HCT116 (cell line): ENCODE results near the gene TTC33.

Source experiments
- CEBPB ChIP-seq: IDR thresholded peaks from 2 replicates; pipeline ENCODE4 v1.6.1; 2012; ENCODE audit warnings: low read depth
- EZH2 ChIP-seq: fragments of 200-600 bp; sonication (generic); IDR thresholded peaks from 2 replicates; pipeline ENCODE4 v1.6.1; 2017; ENCODE audit warnings: antibody characterized with exemption, mixed run types
- JUND ChIP-seq: IDR thresholded peaks from 2 replicates; pipeline ENCODE4 v1.6.1; 2012
- POLR2A ChIP-seq: IDR thresholded peaks from 2 replicates; pipeline ENCODE4 v1.7.0; 2011; ENCODE audit warnings: borderline replicate concordance; ENCODE audit not compliant: insufficient read depth, insufficient read length; ENCODE audit errors: extremely low read depth
- POLR2AphosphoS5 ChIP-seq: IDR thresholded peaks from 2 replicates; pipeline ENCODE4 v1.6.1; 2011; ENCODE audit warnings: mild to moderate bottlenecking, low read depth, low read length, moderate library complexity
- RAD21 ChIP-seq: IDR thresholded peaks from 2 replicates; pipeline ENCODE4 v1.6.1; 2012; ENCODE audit warnings: low read depth, mild to moderate bottlenecking
- SIN3A ChIP-seq: IDR thresholded peaks from 2 replicates; pipeline ENCODE4 v1.6.1; 2012; ENCODE audit warnings: low read depth
- TF ChIP-seq, protein P1 (sequence below), 3 experiments: fragments of 200-600 bp in 1 of 3; sonication (generic) in 1 of 3; IDR thresholded peaks in 2 of 3; conservative IDR thresholded peaks in 1 of 3; 2 replicates each; pipeline ENCODE4 v1.5.1; 2012 to 2017; ENCODE audit warnings: low read depth in 2 of 3, low read length in 2 of 3, antibody characterized with exemption in 1 of 3, borderline replicate concordance in 1 of 3, control low read depth in 1 of 3, mild to moderate bottlenecking in 1 of 3, mixed read lengths in 1 of 3, mixed run types in 1 of 3, moderate library complexity in 1 of 3; ENCODE audit not compliant: insufficient read depth in 1 of 3
- TF ChIP-seq, protein P2 (sequence below): IDR thresholded peaks from 2 replicates; pipeline ENCODE4 v1.6.1; 2012
- TF ChIP-seq, protein P3 (sequence below): IDR thresholded peaks from 2 replicates; pipeline ENCODE4 v1.6.1; 2012; ENCODE audit warnings: low read depth
- TF ChIP-seq, protein P4 (sequence below): IDR thresholded peaks from 2 replicates; pipeline ENCODE4 v1.6.1; 2012

DNA sequence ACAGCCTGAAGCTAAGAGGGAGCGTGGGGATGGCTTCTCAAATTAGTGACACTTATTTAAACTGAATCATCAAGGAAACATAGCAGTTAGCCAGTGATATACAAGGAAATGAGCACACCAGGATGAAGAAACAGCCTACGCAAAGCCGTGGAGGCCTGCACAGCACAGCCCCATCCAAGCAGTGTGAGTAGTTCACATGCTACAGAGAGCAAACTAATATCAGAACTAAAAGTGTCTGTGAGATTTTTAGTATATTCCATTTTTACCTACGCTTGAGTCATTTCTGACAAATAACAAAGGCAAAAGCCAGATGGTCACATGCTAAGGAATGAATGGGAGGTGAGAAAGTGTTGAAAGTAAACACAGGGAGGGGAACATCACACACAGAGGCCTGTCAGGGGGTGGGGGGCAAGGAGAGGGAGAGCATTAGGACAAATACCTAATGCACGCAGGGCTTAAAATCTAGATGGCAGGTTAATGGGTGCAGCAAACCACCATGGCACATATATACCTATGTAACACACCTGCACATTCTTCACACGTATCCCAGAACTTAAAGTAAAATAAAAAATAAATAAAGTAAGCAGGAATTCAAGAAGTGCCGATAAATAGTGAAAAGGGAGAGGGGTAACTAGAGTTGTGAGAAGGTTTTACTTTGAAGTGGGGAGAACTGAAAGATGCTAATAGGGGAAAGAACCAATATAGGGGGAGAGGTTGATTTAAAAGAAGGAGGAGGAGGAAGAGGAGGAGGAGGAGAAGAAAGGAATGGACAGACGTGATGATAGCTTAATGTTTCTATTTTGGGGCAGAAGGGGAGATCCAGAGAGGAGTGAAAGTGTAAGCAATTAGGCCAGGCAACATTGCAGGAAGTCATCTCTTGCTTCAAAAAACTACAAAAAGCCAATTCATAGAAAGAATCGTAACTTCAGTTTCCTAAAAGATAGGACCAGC lies 177.0 kb downstream of the TTC33 start:
- no peak for TF ChIP-seq SIN3A
- TF ChIP-seq, protein P1, sequence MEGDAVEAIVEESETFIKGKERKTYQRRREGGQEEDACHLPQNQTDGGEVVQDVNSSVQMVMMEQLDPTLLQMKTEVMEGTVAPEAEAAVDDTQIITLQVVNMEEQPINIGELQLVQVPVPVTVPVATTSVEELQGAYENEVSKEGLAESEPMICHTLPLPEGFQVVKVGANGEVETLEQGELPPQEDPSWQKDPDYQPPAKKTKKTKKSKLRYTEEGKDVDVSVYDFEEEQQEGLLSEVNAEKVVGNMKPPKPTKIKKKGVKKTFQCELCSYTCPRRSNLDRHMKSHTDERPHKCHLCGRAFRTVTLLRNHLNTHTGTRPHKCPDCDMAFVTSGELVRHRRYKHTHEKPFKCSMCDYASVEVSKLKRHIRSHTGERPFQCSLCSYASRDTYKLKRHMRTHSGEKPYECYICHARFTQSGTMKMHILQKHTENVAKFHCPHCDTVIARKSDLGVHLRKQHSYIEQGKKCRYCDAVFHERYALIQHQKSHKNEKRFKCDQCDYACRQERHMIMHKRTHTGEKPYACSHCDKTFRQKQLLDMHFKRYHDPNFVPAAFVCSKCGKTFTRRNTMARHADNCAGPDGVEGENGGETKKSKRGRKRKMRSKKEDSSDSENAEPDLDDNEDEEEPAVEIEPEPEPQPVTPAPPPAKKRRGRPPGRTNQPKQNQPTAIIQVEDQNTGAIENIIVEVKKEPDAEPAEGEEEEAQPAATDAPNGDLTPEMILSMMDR (IDR thresholded peaks at IDR 0.05 in 2 of 3, conservative IDR thresholded peaks at IDR 0.05 in 1 of 3; ENCODE audit: borderline replicate concordance in 1 of 3, insufficient read depth in 1 of 3, low read depth in 2 of 3, low read length in 2 of 3): no peak
- no peak for TF ChIP-seq JUND
- TF ChIP-seq POLR2A: no peak
- TF ChIP-seq, protein P2, sequence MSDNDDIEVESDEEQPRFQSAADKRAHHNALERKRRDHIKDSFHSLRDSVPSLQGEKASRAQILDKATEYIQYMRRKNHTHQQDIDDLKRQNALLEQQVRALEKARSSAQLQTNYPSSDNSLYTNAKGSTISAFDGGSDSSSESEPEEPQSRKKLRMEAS: no peak
- TF ChIP-seq, protein P3, sequence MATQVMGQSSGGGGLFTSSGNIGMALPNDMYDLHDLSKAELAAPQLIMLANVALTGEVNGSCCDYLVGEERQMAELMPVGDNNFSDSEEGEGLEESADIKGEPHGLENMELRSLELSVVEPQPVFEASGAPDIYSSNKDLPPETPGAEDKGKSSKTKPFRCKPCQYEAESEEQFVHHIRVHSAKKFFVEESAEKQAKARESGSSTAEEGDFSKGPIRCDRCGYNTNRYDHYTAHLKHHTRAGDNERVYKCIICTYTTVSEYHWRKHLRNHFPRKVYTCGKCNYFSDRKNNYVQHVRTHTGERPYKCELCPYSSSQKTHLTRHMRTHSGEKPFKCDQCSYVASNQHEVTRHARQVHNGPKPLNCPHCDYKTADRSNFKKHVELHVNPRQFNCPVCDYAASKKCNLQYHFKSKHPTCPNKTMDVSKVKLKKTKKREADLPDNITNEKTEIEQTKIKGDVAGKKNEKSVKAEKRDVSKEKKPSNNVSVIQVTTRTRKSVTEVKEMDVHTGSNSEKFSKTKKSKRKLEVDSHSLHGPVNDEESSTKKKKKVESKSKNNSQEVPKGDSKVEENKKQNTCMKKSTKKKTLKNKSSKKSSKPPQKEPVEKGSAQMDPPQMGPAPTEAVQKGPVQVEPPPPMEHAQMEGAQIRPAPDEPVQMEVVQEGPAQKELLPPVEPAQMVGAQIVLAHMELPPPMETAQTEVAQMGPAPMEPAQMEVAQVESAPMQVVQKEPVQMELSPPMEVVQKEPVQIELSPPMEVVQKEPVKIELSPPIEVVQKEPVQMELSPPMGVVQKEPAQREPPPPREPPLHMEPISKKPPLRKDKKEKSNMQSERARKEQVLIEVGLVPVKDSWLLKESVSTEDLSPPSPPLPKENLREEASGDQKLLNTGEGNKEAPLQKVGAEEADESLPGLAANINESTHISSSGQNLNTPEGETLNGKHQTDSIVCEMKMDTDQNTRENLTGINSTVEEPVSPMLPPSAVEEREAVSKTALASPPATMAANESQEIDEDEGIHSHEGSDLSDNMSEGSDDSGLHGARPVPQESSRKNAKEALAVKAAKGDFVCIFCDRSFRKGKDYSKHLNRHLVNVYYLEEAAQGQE: no peak
- TF ChIP-seq, protein P4, sequence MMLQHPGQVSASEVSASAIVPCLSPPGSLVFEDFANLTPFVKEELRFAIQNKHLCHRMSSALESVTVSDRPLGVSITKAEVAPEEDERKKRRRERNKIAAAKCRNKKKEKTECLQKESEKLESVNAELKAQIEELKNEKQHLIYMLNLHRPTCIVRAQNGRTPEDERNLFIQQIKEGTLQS: no peak
- no peak for TF ChIP-seq EZH2
- TF ChIP-seq RAD21: no peak
- TF ChIP-seq POLR2AphosphoS5: no peak
- no peak for TF ChIP-seq CEBPB
